GM12878 (cell line): ENCODE data around the gene GBP2. TPM values are rescaled to one million over a fixed set of nuclear protein-coding genes. Genes with fewer than 3 reads are reported as not detected.

ENCODE experiments used
- ATAC-seq: fragments of 200-7000 bp; cut with Tn5 transposase; 3 replicates; pipeline ENCODE4 v1.9.1; 2020; ENCODE audit warnings: mild to moderate bottlenecking, moderate library complexity
- BruUV-seq: library from RNA; stranded (reverse); fragments of 400-500 nt; replicated peaks from 2 replicates; lab custom pipeline; 2021; lab: Mats Ljungman, UMichigan
- CTCF ChIA-PET: fragments of 300-600 bp; sonication (Branson Sonifier 250); formaldehyde crosslinking; extraction: SDS; loops from one replicate; lab custom pipeline; 2021; ENCODE audit warnings: inconsistent platforms; lab: Yijun Ruan, JAX
- POLR2A ChIA-PET: fragments of 350-600 bp; formaldehyde crosslinking; extraction: SDS; loops from one replicate; lab custom pipeline; 2021; ENCODE audit warnings: inconsistent platforms; lab: Charles Lee
- RAD21 ChIA-PET: fragments of 300-600 bp; sonication (Branson Sonifier 250); formaldehyde crosslinking; loops from one replicate; lab custom pipeline; 2023; ENCODE audit warnings: antibody characterized with exemption; ENCODE audit not compliant: unreplicated experiment; lab: Charles Lee
- SMC1A ChIA-PET: fragments of 300-600 bp; sonication (Branson Sonifier 250); formaldehyde crosslinking; loops from one replicate; lab custom pipeline; 2023; ENCODE audit not compliant: unreplicated experiment, uncharacterized antibody; lab: Charles Lee
- DNase-seq: peaks from one replicate; pipeline ENCODE4 v3.0.0-alpha.2; 2011; ENCODE audit warnings: low read depth, low spot score
- FAIRE-seq: peaks from 3 replicates; lab custom pipeline; 2011; peaks lifted over from hg19 to GRCh38; lab: Jason Lieb, UNC
- H2AFZ ChIP-seq: 2 replicates; pipeline ENCODE4 v1.6.0; 2011; ENCODE audit warnings: low read depth, low read length, control low read depth; ENCODE audit not compliant: control insufficient read depth
- H3K27ac ChIP-seq: 2 replicates; pipeline ENCODE4 v1.5.1; 2011; ENCODE audit warnings: control low read depth; ENCODE audit not compliant: control insufficient read depth, insufficient read depth
- H3K27me3 ChIP-seq, 2 experiments: replicated peaks in 1 of 2; 2 replicates each; pipeline versions ENCODE4 v1.6.0 to v1.6.1; 2011; ENCODE audit warnings: low read length in 1 of 2; ENCODE audit not compliant: control insufficient read depth in 2 of 2, insufficient read depth in 2 of 2
- H3K36me3 ChIP-seq, 2 experiments: 2 replicates each; pipeline ENCODE4 v1.5.1; 2011; ENCODE audit warnings: low read length in 1 of 2; ENCODE audit not compliant: control insufficient read depth in 2 of 2, insufficient read depth in 2 of 2
- H3K4me1 ChIP-seq: 2 replicates; pipeline ENCODE4 v1.6.1; 2011; ENCODE audit warnings: mild to moderate bottlenecking, low read length, moderate library complexity, mixed read lengths; ENCODE audit not compliant: control insufficient read depth, insufficient read depth
- H3K4me2 ChIP-seq: 2 replicates; pipeline ENCODE4 v1.6.0; 2011; ENCODE audit warnings: control low read depth; ENCODE audit not compliant: control insufficient read depth, insufficient read depth
- H3K4me3 ChIP-seq: fragments of 200-600 bp; sonication (generic); 2 replicates; pipeline ENCODE4 v1.5.1; 2016
- H3K79me2 ChIP-seq: 2 replicates; pipeline ENCODE4 v1.6.0; 2011; ENCODE audit warnings: low read length; ENCODE audit not compliant: control insufficient read depth, insufficient read depth
- H3K9ac ChIP-seq: 2 replicates; pipeline ENCODE4 v1.8.0; 2011; ENCODE audit warnings: low read length, control low read depth, mixed read lengths; ENCODE audit not compliant: control insufficient read depth, insufficient read depth
- H3K9me3 ChIP-seq: replicated peaks from 3 replicates; pipeline ENCODE4 v1.5.1; 2011; ENCODE audit warnings: mild to moderate bottlenecking, low read length; ENCODE audit not compliant: control insufficient read depth, insufficient read depth
- H4K20me1 ChIP-seq: 2 replicates; pipeline ENCODE4 v1.6.0; 2011; ENCODE audit not compliant: control insufficient read depth, insufficient read depth
- CHD4 ChIP-seq: fragments of 200-600 bp; sonication (generic); IDR thresholded peaks from 2 replicates; pipeline ENCODE4 v1.6.1; 2016; ENCODE audit warnings: mild to moderate bottlenecking
- IKZF2 ChIP-seq, 2 experiments: fragments of 450-650 bp; IDR thresholded peaks; 2 replicates each; pipeline ENCODE4 v1.6.1; 2017; ENCODE audit warnings: mild to moderate bottlenecking in 2 of 2, moderate library complexity in 2 of 2
- KLF5 ChIP-seq: fragments of 450-650 bp; IDR thresholded peaks from 2 replicates; pipeline ENCODE4 v1.6.1; 2014; ENCODE audit warnings: mild to moderate bottlenecking; ENCODE audit not compliant: partially characterized antibody
- SKIL ChIP-seq: fragments of 450-650 bp; IDR thresholded peaks from 2 replicates; pipeline ENCODE4 v1.6.1; 2017; ENCODE audit warnings: mild to moderate bottlenecking, low read depth, inconsistent platforms; ENCODE audit not compliant: poor library complexity, severe bottlenecking
- SRF ChIP-seq, 2 experiments: IDR thresholded peaks; 2 replicates each; pipeline ENCODE4 v1.6.1; 2011; ENCODE audit warnings: low read depth in 2 of 2, low read length in 2 of 2, mild to moderate bottlenecking in 1 of 2, moderate library complexity in 1 of 2
- SUPT20H ChIP-seq: IDR thresholded peaks from 2 replicates; pipeline ENCODE4 v1.6.1; 2011; ENCODE audit warnings: low read depth, mild to moderate bottlenecking, low read length, moderate library complexity, borderline replicate concordance; ENCODE audit not compliant: control insufficient read depth
- WRNIP1 ChIP-seq: IDR thresholded peaks from 2 replicates; pipeline ENCODE4 v1.6.1; 2011; ENCODE audit warnings: low read depth, low read length, improper control_type of control experiment, borderline replicate concordance
- WGBS: methylation state at CpG from one replicate; pipeline ENCODE4 v1.1.6; 2016; ENCODE audit warnings: low lambda C conversion rate; ENCODE audit not compliant: insufficient replicate concordance, insufficient coverage; ENCODE audit errors: missing lambda C conversion rate; 5-methylcytosine and 5-hydroxymethylcytosine counted together
- in situ Hi-C: fragments of 300-500 bp; cut with MboI; formaldehyde crosslinking; loops from 9 replicates; pipeline ENCODE4 v1.14.3; 2018; ENCODE audit warnings: mixed read lengths
- intact Hi-C: fragments of 100-400 bp; cut with micrococcal nuclease; formaldehyde crosslinking; loops from one replicate; pipeline ENCODE4 v1.14.2; 2022; ENCODE audit not compliant: unreplicated experiment
- polyA plus RNA-seq, 11 experiments: library from polyadenylated mRNA; depleted of rRNA in 4 of 11; unstranded in 6 of 11; stranded (reverse) in 5 of 11; fragments of >200 nt; fragmentation: Nextera tagmentation in 4 of 11; fragmentation: Illumina TruSeq in 1 of 11; extraction: Ambion mirVana in 4 of 11; extraction: Trizol in 1 of 11; gene quantifications; 1 replicate in 1 of 11; 2 replicates in 10 of 11; pipeline versions ENCODE4 v1.2.1 to v1.2.3, GENCODE V29; 2011 to 2016; ENCODE audit warnings: inconsistent platforms in 2 of 11, missing spikeins in 2 of 11, low read depth in 1 of 11
- total RNA-seq, 4 experiments: library from RNA; depleted of rRNA in 3 of 4; stranded (reverse); fragments of >200 nt in 3 of 4; fragmentation: Illumina TruSeq in 1 of 4; extraction: Trizol in 1 of 4; gene quantifications; 2 replicates each; pipeline versions ENCODE4 v1.2.1 to v1.2.3, GENCODE V29; 2013 to 2021
- TF ChIP-seq, protein P1 (sequence below): fragments of 450-650 bp; IDR thresholded peaks from 2 replicates; pipeline ENCODE4 v1.6.1; 2017; ENCODE audit warnings: low read depth, mild to moderate bottlenecking, moderate library complexity
- TF ChIP-seq, protein P2 (sequence below): fragments of 450-650 bp; formaldehyde crosslinking; IDR thresholded peaks from 2 replicates; pipeline ENCODE4 v1.4.0; 2022; ENCODE audit warnings: mild to moderate bottlenecking, moderate library complexity
- TF ChIP-seq, protein P3 (sequence below): IDR thresholded peaks from 2 replicates; pipeline ENCODE4 v1.6.1; 2011; ENCODE audit warnings: low read depth, mild to moderate bottlenecking, low read length, moderate library complexity, borderline replicate concordance; ENCODE audit errors: extremely low read depth

Gene GBP2
- total and polyA plus RNA-seq, 10 of the 15 experiments (the other 5 are each of a cell fraction or from before 2014, with no cell fraction given), result 1.6 to 5.9 (median 3.2) TPM

DNA sequence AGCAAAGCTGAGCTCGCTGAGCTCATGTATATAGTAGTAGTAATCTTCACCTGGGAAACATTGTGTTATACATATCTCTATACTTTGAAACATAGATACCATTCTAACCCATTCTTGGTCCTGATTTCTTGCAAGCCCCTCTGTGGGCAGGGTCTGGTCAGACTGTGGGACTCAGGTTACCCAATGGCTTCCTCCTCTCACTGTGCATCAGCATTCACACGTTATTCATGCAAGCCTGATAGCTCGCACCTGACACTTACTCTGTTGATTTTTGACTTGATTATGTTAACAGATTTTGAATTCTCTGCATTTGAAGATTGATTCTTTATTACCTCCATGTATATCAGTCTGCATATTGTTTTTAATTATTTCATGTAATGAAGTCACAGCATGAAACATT, 48.6 kb upstream of the GBP2 start:
- CTCF ChIA-PET, result no interaction called here
- no peaks in the 10 kb centered on the region for H4K20me1 ChIP-seq
- H3K4me3 ChIP-seq, result no peak overlapping the region
- no peaks in the 10 kb centered on the region for H3K79me2 ChIP-seq
- DNase-seq (no peak), ATAC-seq (no peak)
- 66% methylated on average over 3 of the region's 3 CpGs for WGBS
- SMC1A ChIA-PET, result interaction anchor here (1.4 to 1.6 kb wide), 2 partner anchors 11 to 20 kb away, joined by 4 to 5 read pairs; no protein-coding TSS in a partner anchor
- TF ChIP-seq, protein P1, sequence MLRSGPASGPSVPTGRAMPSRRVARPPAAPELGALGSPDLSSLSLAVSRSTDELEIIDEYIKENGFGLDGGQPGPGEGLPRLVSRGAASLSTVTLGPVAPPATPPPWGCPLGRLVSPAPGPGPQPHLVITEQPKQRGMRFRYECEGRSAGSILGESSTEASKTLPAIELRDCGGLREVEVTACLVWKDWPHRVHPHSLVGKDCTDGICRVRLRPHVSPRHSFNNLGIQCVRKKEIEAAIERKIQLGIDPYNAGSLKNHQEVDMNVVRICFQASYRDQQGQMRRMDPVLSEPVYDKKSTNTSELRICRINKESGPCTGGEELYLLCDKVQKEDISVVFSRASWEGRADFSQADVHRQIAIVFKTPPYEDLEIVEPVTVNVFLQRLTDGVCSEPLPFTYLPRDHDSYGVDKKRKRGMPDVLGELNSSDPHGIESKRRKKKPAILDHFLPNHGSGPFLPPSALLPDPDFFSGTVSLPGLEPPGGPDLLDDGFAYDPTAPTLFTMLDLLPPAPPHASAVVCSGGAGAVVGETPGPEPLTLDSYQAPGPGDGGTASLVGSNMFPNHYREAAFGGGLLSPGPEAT, result no peak
- TF ChIP-seq CHD4, result no peak
- TF ChIP-seq SKIL, result no peak
- TF ChIP-seq KLF5, result no peak
- no peak for TF ChIP-seq SRF (IDR thresholded peaks at IDR 0.05; ENCODE audit: low read depth in 2 of 2, low read length in 2 of 2)
- no peak for TF ChIP-seq WRNIP1
- TF ChIP-seq, protein P2, sequence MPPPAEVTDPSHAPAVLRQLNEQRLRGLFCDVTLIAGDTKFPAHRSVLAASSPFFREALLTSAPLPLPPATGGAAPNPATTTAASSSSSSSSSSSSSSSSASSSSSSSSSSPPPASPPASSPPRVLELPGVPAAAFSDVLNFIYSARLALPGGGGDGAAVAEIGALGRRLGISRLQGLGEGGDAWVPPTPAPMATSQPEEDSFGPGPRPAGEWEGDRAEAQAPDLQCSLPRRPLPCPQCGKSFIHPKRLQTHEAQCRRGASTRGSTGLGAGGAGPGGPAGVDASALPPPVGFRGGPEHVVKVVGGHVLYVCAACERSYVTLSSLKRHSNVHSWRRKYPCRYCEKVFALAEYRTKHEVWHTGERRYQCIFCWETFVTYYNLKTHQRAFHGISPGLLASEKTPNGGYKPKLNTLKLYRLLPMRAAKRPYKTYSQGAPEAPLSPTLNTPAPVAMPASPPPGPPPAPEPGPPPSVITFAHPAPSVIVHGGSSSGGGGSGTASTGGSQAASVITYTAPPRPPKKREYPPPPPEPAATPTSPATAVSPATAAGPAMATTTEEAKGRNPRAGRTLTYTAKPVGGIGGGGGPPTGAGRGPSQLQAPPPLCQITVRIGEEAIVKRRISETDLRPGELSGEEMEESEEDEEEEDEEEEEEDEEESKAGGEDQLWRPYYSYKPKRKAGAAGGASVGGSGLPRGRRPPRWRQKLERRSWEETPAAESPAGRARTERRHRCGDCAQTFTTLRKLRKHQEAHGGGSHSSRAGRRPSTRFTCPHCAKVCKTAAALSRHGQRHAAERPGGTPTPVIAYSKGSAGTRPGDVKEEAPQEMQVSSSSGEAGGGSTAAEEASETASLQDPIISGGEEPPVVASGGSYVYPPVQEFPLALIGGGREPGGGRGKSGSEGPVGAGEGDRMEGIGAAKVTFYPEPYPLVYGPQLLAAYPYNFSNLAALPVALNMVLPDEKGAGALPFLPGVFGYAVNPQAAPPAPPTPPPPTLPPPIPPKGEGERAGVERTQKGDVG, result no peak
- TF ChIP-seq, protein P3, sequence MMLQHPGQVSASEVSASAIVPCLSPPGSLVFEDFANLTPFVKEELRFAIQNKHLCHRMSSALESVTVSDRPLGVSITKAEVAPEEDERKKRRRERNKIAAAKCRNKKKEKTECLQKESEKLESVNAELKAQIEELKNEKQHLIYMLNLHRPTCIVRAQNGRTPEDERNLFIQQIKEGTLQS, result no peak
- no peak for TF ChIP-seq IKZF2 (IDR thresholded peaks at IDR 0.05)
- no peak for TF ChIP-seq SUPT20H
- TF ChIP-seq, all 136 proteins: peak for 0
- Histone ChIP-seq H3K9me3 (no peaks in the 10 kb centered on the region), H3K9ac (no peak overlapping the region), H3K4me1 (no peaks in the 10 kb centered on the region), H2AFZ (no peak overlapping the region), H3K36me3 (no peaks in the 10 kb centered on the region), H3K27me3 (no peaks in the 10 kb centered on the region), H3K4me2 (no peak overlapping the region), H3K27ac (no peak overlapping the region)
- no TSS peak for BruUV-seq
- FAIRE-seq, result no peak
- intact Hi-C loops (no loop called here), in situ Hi-C loops (no loop called here)
- RAD21 ChIA-PET, result interaction anchor here (0.6 kb wide), 1 partner anchor 98 kb away, joined by 3 read pairs; the partner anchor contains the start of gene GBP5
- POLR2A ChIA-PET, result no interaction called here
